ENCODE results near the gene TAX1BP1.

TAX1BP1 gene

GRCh38 chr7:27745064-27745583, 5.2 kb downstream of the TAX1BP1 start:
- no peaks in the 10 kb centered on the region for H3K27me3 ChIP-seq (replicated peaks; ENCODE audit: insufficient read depth, low read length)
- no peak overlapping the region for H3K4me3 ChIP-seq (ENCODE audit: low read length)
- peak; percentile 23 for DNase-seq
- peaks cover 9% of the 10 kb centered on the region for H3K36me3 ChIP-seq (replicated peaks; ENCODE audit: insufficient read depth, low read length)
- H4K20me1 ChIP-seq (ENCODE audit: insufficient read depth, low read length) = peaks cover 9% of the 10 kb centered on the region; the same call in 1 of the 2 replicates
- H3F3A ChIP-seq (ENCODE audit: insufficient read depth, low read length) = peaks cover 10% of the 10 kb centered on the region
- peaks cover 65% of the 10 kb centered on the region for H3K79me2 ChIP-seq (ENCODE audit: low read length)
- no peaks in the 10 kb centered on the region for H3K9me2 ChIP-seq (replicated peaks; ENCODE audit: insufficient read depth, low read length)
- TF ChIP-seq EZH2 (optimal IDR thresholded peaks at IDR 0.05; ENCODE audit: low read depth, low read length) = no peak
- TF ChIP-seq CTCF (IDR thresholded peaks at IDR 0.05; ENCODE audit: low read length) = peak; percentile 51
- H2AFZ ChIP-seq (ENCODE audit: low read length) = no peak overlapping the region
- no peak overlapping the region for H3K4me2 ChIP-seq (ENCODE audit: low read depth, low read length)
- no peak overlapping the region for H3K27ac ChIP-seq (ENCODE audit: low read length)
- no peaks in the 10 kb centered on the region for H3K9me3 ChIP-seq (replicated peaks; ENCODE audit: insufficient read depth, low read length)
- no peaks in the 10 kb centered on the region for H3K4me1 ChIP-seq (ENCODE audit: low read length)
- no peak overlapping the region for H3K9ac ChIP-seq (ENCODE audit: low read length)

GRCh38 chr7:27746486-27746885, 6.5 kb downstream of the TAX1BP1 start:
- peaks cover 54% of the 10 kb centered on the region for H3K79me2 ChIP-seq (ENCODE audit: low read length)
- no peak for DNase-seq
- no peak for TF ChIP-seq EZH2phosphoT487 (IDR thresholded peaks at IDR 0.05; ENCODE audit: low read length)
- no peak for TF ChIP-seq EZH2 (optimal IDR thresholded peaks at IDR 0.05; ENCODE audit: low read depth, low read length)
- TF ChIP-seq CTCF (IDR thresholded peaks at IDR 0.05; ENCODE audit: low read length) = no peak
- no peaks in the 10 kb centered on the region for H3F3A ChIP-seq (ENCODE audit: insufficient read depth, low read length)
- peaks cover 9% of the 10 kb centered on the region; the same call in 1 of the 2 replicates for H4K20me1 ChIP-seq (ENCODE audit: insufficient read depth, low read length)
- no peak overlapping the region for H3K4me2 ChIP-seq (ENCODE audit: low read depth, low read length)
- H3K4me1 ChIP-seq (ENCODE audit: low read length) = no peaks in the 10 kb centered on the region
- H3K27ac ChIP-seq (ENCODE audit: low read length) = no peak overlapping the region
- no peak overlapping the region for H3K9ac ChIP-seq (ENCODE audit: low read length)
- H3K4me3 ChIP-seq (ENCODE audit: low read length) = no peak overlapping the region
- H3K36me3 ChIP-seq (replicated peaks; ENCODE audit: insufficient read depth, low read length) = peaks cover 9% of the 10 kb centered on the region
- H3K27me3 ChIP-seq (replicated peaks; ENCODE audit: insufficient read depth, low read length) = no peaks in the 10 kb centered on the region
- no peaks in the 10 kb centered on the region for H3K9me2 ChIP-seq (replicated peaks; ENCODE audit: insufficient read depth, low read length)
- no peak overlapping the region for H2AFZ ChIP-seq (ENCODE audit: low read length)
- no peaks in the 10 kb centered on the region for H3K9me3 ChIP-seq (replicated peaks; ENCODE audit: insufficient read depth, low read length)

GRCh38 chr7:27746978-27747377, 7.0 kb downstream of the TAX1BP1 start:
- H2AFZ ChIP-seq (ENCODE audit: low read length) = no peak overlapping the region
- no peaks in the 10 kb centered on the region for H3F3A ChIP-seq (ENCODE audit: insufficient read depth, low read length)
- H3K9me3 ChIP-seq (replicated peaks; ENCODE audit: insufficient read depth, low read length) = no peaks in the 10 kb centered on the region
- H3K4me2 ChIP-seq (ENCODE audit: low read depth, low read length) = no peak overlapping the region
- no peak overlapping the region for H3K9ac ChIP-seq (ENCODE audit: low read length)
- no peak for DNase-seq
- no peaks in the 10 kb centered on the region for H3K9me2 ChIP-seq (replicated peaks; ENCODE audit: insufficient read depth, low read length)
- TF ChIP-seq EZH2phosphoT487 (IDR thresholded peaks at IDR 0.05; ENCODE audit: low read length) = no peak
- TF ChIP-seq EZH2 (optimal IDR thresholded peaks at IDR 0.05; ENCODE audit: low read depth, low read length) = no peak
- H3K4me3 ChIP-seq (ENCODE audit: low read length) = no peak overlapping the region
- peaks cover 51% of the 10 kb centered on the region for H3K79me2 ChIP-seq (ENCODE audit: low read length)
- H3K36me3 ChIP-seq (replicated peaks; ENCODE audit: insufficient read depth, low read length) = peaks cover 9% of the 10 kb centered on the region
- no peaks in the 10 kb centered on the region for H3K4me1 ChIP-seq (ENCODE audit: low read length)
- H3K27me3 ChIP-seq (replicated peaks; ENCODE audit: insufficient read depth, low read length) = no peaks in the 10 kb centered on the region
- no peak overlapping the region for H3K27ac ChIP-seq (ENCODE audit: low read length)
- H4K20me1 ChIP-seq (ENCODE audit: insufficient read depth, low read length) = peaks cover 9% of the 10 kb centered on the region; the same call in 1 of the 2 replicates

- no peak for DNase-seq
- Histone ChIP-seq H3K79me2 (ENCODE audit: low read length) (peaks cover 45% of the 10 kb centered on the region), H3K4me1 (ENCODE audit: low read length) (no peaks in the 10 kb centered on the region), H3K9me2 (replicated peaks; ENCODE audit: insufficient read depth, low read length) (no peaks in the 10 kb centered on the region), H3K27me3 (replicated peaks; ENCODE audit: insufficient read depth, low read length) (no peaks in the 10 kb centered on the region), H3K4me3 (ENCODE audit: low read length) (no peak overlapping the region), H4K20me1 (ENCODE audit: insufficient read depth, low read length) (peaks cover 9% of the 10 kb centered on the region; the same call in 1 of the 2 replicates), H3K36me3 (replicated peaks; ENCODE audit: insufficient read depth, low read length) (peaks cover 9% of the 10 kb centered on the region), H2AFZ (ENCODE audit: low read length) (no peak overlapping the region), H3K27ac (ENCODE audit: low read length) (no peak overlapping the region), H3K9ac (ENCODE audit: low read length) (no peak overlapping the region), H3K9me3 (replicated peaks; ENCODE audit: insufficient read depth, low read length) (no peaks in the 10 kb centered on the region), H3K4me2 (ENCODE audit: low read depth, low read length) (no peak overlapping the region), H3F3A (ENCODE audit: insufficient read depth, low read length) (no peaks in the 10 kb centered on the region)
- no peak for TF ChIP-seq EZH2 (optimal IDR thresholded peaks at IDR 0.05; ENCODE audit: low read depth, low read length)
- TF ChIP-seq CTCF (IDR thresholded peaks at IDR 0.05; ENCODE audit: low read length) = no peak
- no peak for TF ChIP-seq EZH2phosphoT487 (IDR thresholded peaks at IDR 0.05; ENCODE audit: low read length)
Observed at GRCh38 chr7:27747589-27748368, 7.8 kb downstream of the TAX1BP1 start.

Measured in MM.1S (cell line).